B cell (primary cell): ENCODE results near the gene DHDDS. TPM values are rescaled to one million over a fixed set of nuclear protein-coding genes. Genes with fewer than 3 reads are reported as not detected.

ENCODE experiments used
- ATAC-seq: fragments of 200-7000 bp; cut with Tn5 transposase; one replicate; pipeline ENCODE4 v1.10.0; 2021; ENCODE audit warnings: low read depth, mild to moderate bottlenecking, moderate number of reproducible peaks, moderate library complexity
- CTCF ChIA-PET: fragments of 350-600 bp; sonication (Branson Sonifier 250); formaldehyde crosslinking; loops from one replicate; lab custom pipeline; 2021; ENCODE audit warnings: antibody characterized with exemption, inconsistent platforms; lab: Charles Lee
- POLR2A ChIA-PET: fragments of 350-600 bp; sonication (Branson Sonifier 250); formaldehyde crosslinking; loops from one replicate; lab custom pipeline; 2021; ENCODE audit warnings: antibody characterized with exemption; lab: Charles Lee
- DNase-seq: peaks from one replicate; pipeline ENCODE4 v3.0.0; 2013
- H2AFZ ChIP-seq: 2 replicates; pipeline ENCODE4 v1.6.1; 2012; ENCODE audit warnings: mild to moderate bottlenecking, low read depth, low read length; ENCODE audit not compliant: insufficient read depth, poor library complexity, severe bottlenecking
- H3K27ac ChIP-seq, 2 donors: 1 replicate in 1 of 2; 2 replicates in 1 of 2; pipeline ENCODE4 v1.5.1; 2012 to 2013; ENCODE audit warnings: low read length in 2 of 2, mild to moderate bottlenecking in 2 of 2, moderate library complexity in 1 of 2
- H3K27me3 ChIP-seq, 4 experiments: fragments of 200-600 bp in 1 of 4; sonication (generic) in 1 of 4; replicated peaks in 1 of 4; 1 replicate in 2 of 4; 2 replicates in 2 of 4; pipeline versions ENCODE4 v1.6.1 to v1.7.0; 2013 to 2016; ENCODE audit warnings: low read length in 3 of 4, mild to moderate bottlenecking in 2 of 4, mixed read lengths in 1 of 4, moderate library complexity in 1 of 4; ENCODE audit not compliant: insufficient read depth in 4 of 4, control insufficient read depth in 3 of 4; ENCODE audit errors: control extremely low read depth in 1 of 4
- H3K36me3 ChIP-seq, 2 experiments: replicated peaks in 1 of 2; 1 replicate in 1 of 2; 2 replicates in 1 of 2; pipeline versions ENCODE4 v1.6.1 to v1.7.1; 2013; ENCODE audit warnings: low read length in 1 of 2; ENCODE audit not compliant: insufficient read depth in 2 of 2, control insufficient read depth in 1 of 2; ENCODE audit errors: control extremely low read depth in 1 of 2, extremely low read depth in 1 of 2
- H3K4me1 ChIP-seq, 2 donors: fragments of 200-600 bp in 1 of 2; sonication (generic) in 1 of 2; 1 replicate in 1 of 2; 2 replicates in 1 of 2; pipeline versions ENCODE4 v1.5.1 to v1.6.1; 2013 to 2017; ENCODE audit warnings: low read length in 2 of 2; ENCODE audit not compliant: control insufficient read depth in 2 of 2, insufficient read depth in 2 of 2
- H3K4me2 ChIP-seq: replicated peaks from 2 replicates; pipeline ENCODE3; 2012; ENCODE audit warnings: mild to moderate bottlenecking, low read depth, low read length; ENCODE audit not compliant: poor library complexity, severe bottlenecking
- H3K4me3 ChIP-seq, 5 experiments: fragments of 200-600 bp in 1 of 5; sonication (generic) in 1 of 5; 1 replicate in 3 of 5; 2 replicates in 2 of 5; pipeline versions ENCODE4 v1.5.1 to v1.7.0; 2011 to 2016; ENCODE audit warnings: low read length in 4 of 5, mild to moderate bottlenecking in 4 of 5, low read depth in 2 of 5, control low read depth in 1 of 5, moderate library complexity in 1 of 5; ENCODE audit not compliant: insufficient read depth in 1 of 5; ENCODE audit errors: control extremely low read depth in 1 of 5, extremely low read depth in 1 of 5
- H3K79me2 ChIP-seq: fragments of 200-600 bp; sonication (generic); one replicate; pipeline ENCODE4 v1.6.0; 2016; ENCODE audit warnings: low read length; ENCODE audit not compliant: control insufficient read depth, insufficient read depth
- H3K9ac ChIP-seq: fragments of 200-600 bp; sonication (generic); 2 replicates; pipeline ENCODE4 v1.6.1; 2017; ENCODE audit warnings: mild to moderate bottlenecking, low read length, moderate library complexity
- H3K9me3 ChIP-seq, 3 donors: one replicate each; pipeline versions ENCODE4 v1.6.1 to v1.7.1; 2013; ENCODE audit warnings: low read length in 2 of 3; ENCODE audit not compliant: control insufficient read depth in 2 of 3, insufficient read depth in 1 of 3; ENCODE audit errors: control extremely low read depth in 1 of 3
- H4K20me1 ChIP-seq: 2 replicates; pipeline ENCODE4 v1.6.0; 2012; ENCODE audit warnings: mild to moderate bottlenecking, low read length; ENCODE audit not compliant: insufficient read depth, control insufficient read depth, poor library complexity, severe bottlenecking
- H3K27ac Mint-ChIP-seq: one replicate; pipeline ENCODE4 v1.8.0; 2021; ENCODE audit warnings: mixed read lengths
- H3K27me3 Mint-ChIP-seq: one replicate; pipeline ENCODE4 v1.8.0; 2021; ENCODE audit warnings: mixed read lengths
- H3K4me1 Mint-ChIP-seq: one replicate; pipeline ENCODE4 v1.8.0; 2021; ENCODE audit warnings: mixed read lengths
- H3K4me3 Mint-ChIP-seq: one replicate; pipeline ENCODE4 v1.8.0; 2021; ENCODE audit warnings: mixed read lengths
- H3K9me3 Mint-ChIP-seq: one replicate; pipeline ENCODE4 v1.8.0; 2022; ENCODE audit warnings: mixed read lengths; ENCODE audit not compliant: insufficient read depth
- CTCF ChIP-seq: fragments of 200-600 bp; IDR thresholded peaks from one replicate; pipeline ENCODE4 v1.8.0; 2022; ENCODE audit warnings: antibody characterized with exemption, mild to moderate bottlenecking
- EZH2 ChIP-seq: IDR thresholded peaks from 2 replicates; pipeline ENCODE4 v1.6.1; 2012; ENCODE audit warnings: borderline replicate concordance, low read depth, mild to moderate bottlenecking, moderate library complexity, low read length; ENCODE audit not compliant: insufficient read depth, poor library complexity, severe bottlenecking
- WGBS: methylation state at CpG from one replicate; pipeline ENCODE4 v1.1.5; 2013; ENCODE audit warnings: missing lambda C conversion rate; ENCODE audit not compliant: insufficient coverage; 5-methylcytosine and 5-hydroxymethylcytosine counted together
- intact Hi-C: fragments of 100-400 bp; cut with micrococcal nuclease; formaldehyde crosslinking; loops from one replicate; pipeline ENCODE4 v1.10.0; 2022
- polyA plus RNA-seq: library from polyadenylated mRNA; depleted of rRNA; stranded (reverse); fragments of >200 nt; gene quantifications from 2 replicates; pipeline ENCODE4 v1.2.3, GENCODE V29; 2012
- total RNA-seq, 2 donors: library from RNA; stranded (reverse); fragments of 120-200 nt in 1 of 2; gene quantifications; 1 replicate in 1 of 2; 2 replicates in 1 of 2; pipeline versions ENCODE4 v1.2.3 to v1.2.4, GENCODE V29; 2013 to 2022

DHDDS gene
- total and polyA plus RNA-seq, 2 donors (not counting 1 experiment from before 2014, with no cell fraction given) = 20.4 to 54.2 TPM

- Histone ChIP-seq H4K20me1 (no peaks in the 10 kb centered on the region), H3K9me3 (no peaks in the 10 kb centered on the region), H3K9ac (no peak overlapping the region), H3K4me1 (no peaks in the 10 kb centered on the region), H2AFZ (no peak overlapping the region), H3K4me2 (no peak overlapping the region), H3K36me3 (no peaks in the 10 kb centered on the region), H3K4me3 (no peak overlapping the region), H3K27ac (no peak overlapping the region), H3K27me3 (peaks cover 0 to 2% (median 0%) of the 10 kb centered on the region in 4 experiments), H3K79me2 (no peaks in the 10 kb centered on the region)
- peaks cover 8% of the 10 kb centered on the region for H3K27me3 Mint-ChIP-seq
- no CpG with 5 or more reads among the region's 8 CpGs for WGBS
- ChIA-PET POLR2A (no interaction called here), CTCF (interaction anchor here (0.6 to 3.6 kb wide), 7 partner anchors 10 to 251 kb away, joined by 3 to 14 read pairs (median 3); partner anchors contain the start of genes C1orf232 and ZNF593)
- H3K4me3 Mint-ChIP-seq = no peak overlapping the region
- H3K4me1 Mint-ChIP-seq = peaks cover 2% of the 10 kb centered on the region
- H3K9me3 Mint-ChIP-seq = no peaks in the 10 kb centered on the region
- DNase-seq = no peak
- no peak for ATAC-seq
- intact Hi-C loops = no loop called here
- no peak overlapping the region for H3K27ac Mint-ChIP-seq
- TF ChIP-seq EZH2 = no peak
- TF ChIP-seq CTCF = no peak
Observed at GRCh38 chr1:26395754-26396153, 36.4 kb upstream of the DHDDS start.

- Histone ChIP-seq H3K27me3 (no peaks in the 10 kb centered on the region), H3K4me3 (no peak overlapping the region), H4K20me1 (no peaks in the 10 kb centered on the region), H3K4me2 (no peak overlapping the region), H3K9me3 (no peaks in the 10 kb centered on the region), H2AFZ (no peak overlapping the region), H3K4me1 (no peaks in the 10 kb centered on the region), H3K79me2 (no peaks in the 10 kb centered on the region), H3K36me3 (no peaks in the 10 kb centered on the region), H3K9ac (no peak overlapping the region), H3K27ac (no peak overlapping the region)
- TF ChIP-seq EZH2 = no peak
- no peak for TF ChIP-seq CTCF
- Mint-ChIP-seq H3K9me3 (no peaks in the 10 kb centered on the region), H3K27me3 (peaks cover 20% of the 10 kb centered on the region), H3K4me1 (no peaks in the 10 kb centered on the region), H3K4me3 (no peak overlapping the region), H3K27ac (no peak overlapping the region)
- no peak for DNase-seq
- no peak for ATAC-seq
- ChIA-PET POLR2A (no interaction called here), CTCF (interaction anchor here (2.3 kb wide), 1 partner anchor 18 kb away, joined by 13 read pairs; no protein-coding TSS in a partner anchor)
- WGBS = no CpG with 5 or more reads among the region's 3 CpGs
- intact Hi-C loops = no loop called here
Observed at GRCh38 chr1:26399034-26399433, 33.1 kb upstream of the DHDDS start.
